Body of pancreas (tissue), 4 donors: ENCODE data around the gene AMACR. TPM values are rescaled to one million over a fixed set of nuclear protein-coding genes. Genes with fewer than 3 reads are reported as not detected.
"Not testable (repeated sequence)": the region's sequence is repeated elsewhere in the genome, so short reads cannot be mapped to it uniquely, and the experiment has no call there.

ENCODE experiments used
- ATAC-seq: fragments of 150-250 bp; one replicate; pipeline ENCODE4 v1.9.1; 2016
- DNase-seq, 4 donors: peaks; one replicate each; pipeline ENCODE4 v3.0.0-alpha.2; 2019
- H3K27ac ChIP-seq, 4 donors: fragments of 200-600 bp; sonication (generic); 1 replicate in 3 of 4; 2 replicates in 1 of 4; pipeline versions ENCODE4 v1.5.1 to v1.6.1; 2016 to 2019; ENCODE audit warnings: mild to moderate bottlenecking in 1 of 4, mixed read lengths in 1 of 4, moderate library complexity in 1 of 4
- H3K27me3 ChIP-seq, 2 donors: fragments of 200-600 bp; sonication (generic); one replicate each; pipeline ENCODE4 v1.6.0; 2016; ENCODE audit warnings: mild to moderate bottlenecking in 1 of 2
- H3K36me3 ChIP-seq, 2 donors: fragments of 200-600 bp; sonication (generic); replicated peaks in 1 of 2; 2 replicates each; pipeline ENCODE4 v1.5.1; 2016; ENCODE audit warnings: low read depth in 2 of 2; ENCODE audit not compliant: insufficient read depth in 1 of 2
- H3K4me1 ChIP-seq: fragments of 200-600 bp; sonication (generic); one replicate; pipeline ENCODE4 v1.6.0; 2016
- H3K4me3 ChIP-seq, 2 donors: fragments of 200-600 bp; sonication (generic); 1 replicate in 1 of 2; 2 replicates in 1 of 2; pipeline ENCODE4 v1.5.1; 2016 to 2019
- H3K9me3 ChIP-seq, 3 donors: fragments of 200-600 bp; sonication (generic); 1 replicate in 2 of 3; 2 replicates in 1 of 3; pipeline ENCODE4 v1.5.1; 2016
- POLR2A ChIP-seq, 3 donors: fragments of 450-650 bp; IDR thresholded peaks; one replicate each; pipeline ENCODE4 v1.6.1; 2016; ENCODE audit warnings: antibody characterized with exemption in 3 of 3, mild to moderate bottlenecking in 2 of 3
- WGBS, 2 donors: methylation state at CpG; one replicate each; pipeline ENCODE4 v1.1.5; 2017; 5-methylcytosine and 5-hydroxymethylcytosine counted together
- intact Hi-C: fragments of 100-400 bp; cut with DNase I; formaldehyde crosslinking; loops from one replicate; pipeline ENCODE4 v1.15.1; 2023
- total RNA-seq, 2 donors: library from RNA; depleted of rRNA; stranded (reverse); fragments of >200 nt; gene quantifications; one replicate each; pipeline ENCODE4 v1.1.0, GENCODE V29; 2016
- TF ChIP-seq, protein P1 (sequence below), 7 experiments: fragments of 450-650 bp in 4 of 7; fragments of 200-600 bp in 3 of 7; sonication (generic) in 3 of 7; IDR thresholded peaks; one replicate each; pipeline ENCODE4 v1.5.1; 2016 to 2019; ENCODE audit warnings: antibody characterized with exemption in 7 of 7

Gene AMACR
- total RNA-seq, 2 donors from 2014 or later: 5.4 to 7.3 TPM

DNA sequence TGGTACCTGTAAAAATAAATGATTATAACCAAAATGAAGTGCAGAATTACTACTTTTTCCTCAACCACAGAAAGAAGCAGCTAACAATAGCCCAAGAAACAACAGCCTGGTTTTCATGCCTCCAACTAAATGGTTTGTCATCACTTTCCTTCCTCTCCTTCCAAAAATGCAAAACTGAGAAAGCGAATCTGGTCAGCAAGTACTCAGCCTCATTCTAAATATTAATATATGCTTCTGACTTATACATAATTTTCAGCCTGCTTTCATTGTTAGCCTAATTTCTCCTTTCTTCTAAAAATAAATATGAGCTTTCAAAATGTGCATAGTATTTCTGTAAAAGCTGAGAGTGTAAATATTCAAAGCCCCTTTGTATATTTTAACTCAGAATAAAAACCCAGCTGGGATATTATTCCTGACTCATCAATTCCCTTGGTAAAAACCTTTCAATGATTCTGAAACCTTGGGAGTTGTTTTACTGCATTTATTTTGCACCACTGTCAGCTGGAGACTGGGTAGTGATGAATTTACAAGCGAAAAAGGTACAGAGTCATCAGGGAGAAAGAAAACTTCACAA lies 50.2 kb downstream of the AMACR start:
- Histone ChIP-seq H3K27me3 (no peaks in the 10 kb centered on the region), H3K9me3 (no peaks in the 10 kb centered on the region), H3K36me3 (no peaks in the 10 kb centered on the region), H3K4me1 (no peaks in the 10 kb centered on the region), H3K4me3 (no peak overlapping the region), H3K27ac (no peak overlapping the region)
- ATAC-seq: no peak
- TF ChIP-seq, protein P1, sequence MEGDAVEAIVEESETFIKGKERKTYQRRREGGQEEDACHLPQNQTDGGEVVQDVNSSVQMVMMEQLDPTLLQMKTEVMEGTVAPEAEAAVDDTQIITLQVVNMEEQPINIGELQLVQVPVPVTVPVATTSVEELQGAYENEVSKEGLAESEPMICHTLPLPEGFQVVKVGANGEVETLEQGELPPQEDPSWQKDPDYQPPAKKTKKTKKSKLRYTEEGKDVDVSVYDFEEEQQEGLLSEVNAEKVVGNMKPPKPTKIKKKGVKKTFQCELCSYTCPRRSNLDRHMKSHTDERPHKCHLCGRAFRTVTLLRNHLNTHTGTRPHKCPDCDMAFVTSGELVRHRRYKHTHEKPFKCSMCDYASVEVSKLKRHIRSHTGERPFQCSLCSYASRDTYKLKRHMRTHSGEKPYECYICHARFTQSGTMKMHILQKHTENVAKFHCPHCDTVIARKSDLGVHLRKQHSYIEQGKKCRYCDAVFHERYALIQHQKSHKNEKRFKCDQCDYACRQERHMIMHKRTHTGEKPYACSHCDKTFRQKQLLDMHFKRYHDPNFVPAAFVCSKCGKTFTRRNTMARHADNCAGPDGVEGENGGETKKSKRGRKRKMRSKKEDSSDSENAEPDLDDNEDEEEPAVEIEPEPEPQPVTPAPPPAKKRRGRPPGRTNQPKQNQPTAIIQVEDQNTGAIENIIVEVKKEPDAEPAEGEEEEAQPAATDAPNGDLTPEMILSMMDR (IDR thresholded peaks at IDR 0.05): no peak
- no peak for TF ChIP-seq POLR2A (IDR thresholded peaks at IDR 0.05)
- no peak for DNase-seq
- 63 to 67% methylated on average over 2 of the region's 2 CpGs for WGBS, 2 donors
- intact Hi-C loops: no loop called here

DNA sequence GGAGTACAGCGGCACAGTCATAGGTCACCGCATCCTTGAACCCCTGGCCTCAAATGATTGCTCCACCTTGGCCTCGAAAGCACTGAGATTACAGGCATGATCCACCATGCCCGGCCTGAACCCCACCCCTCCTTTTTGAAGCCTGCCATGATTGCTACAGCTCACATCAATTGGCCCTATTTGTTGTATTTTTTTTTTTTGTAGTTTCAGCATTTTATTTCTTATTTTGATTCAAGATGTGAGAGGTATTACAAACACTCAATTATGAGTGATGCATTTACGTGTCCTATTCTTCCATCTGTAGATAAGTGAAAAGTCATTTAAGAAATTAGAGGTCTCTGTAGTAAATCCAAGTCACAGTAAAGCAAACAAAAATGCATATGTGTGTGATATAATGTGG lies 55.7 kb downstream of the AMACR start:
- H3K4me3 ChIP-seq, H3K27me3 ChIP-seq, ATAC-seq, H3K4me1 ChIP-seq, intact Hi-C loops, H3K9me3 ChIP-seq, H3K36me3 ChIP-seq, DNase-seq, H3K27ac ChIP-seq: not testable (repeated sequence)
- 68 to 79% methylated on average over 5 of the region's 5 CpGs for WGBS, 2 donors

DNA sequence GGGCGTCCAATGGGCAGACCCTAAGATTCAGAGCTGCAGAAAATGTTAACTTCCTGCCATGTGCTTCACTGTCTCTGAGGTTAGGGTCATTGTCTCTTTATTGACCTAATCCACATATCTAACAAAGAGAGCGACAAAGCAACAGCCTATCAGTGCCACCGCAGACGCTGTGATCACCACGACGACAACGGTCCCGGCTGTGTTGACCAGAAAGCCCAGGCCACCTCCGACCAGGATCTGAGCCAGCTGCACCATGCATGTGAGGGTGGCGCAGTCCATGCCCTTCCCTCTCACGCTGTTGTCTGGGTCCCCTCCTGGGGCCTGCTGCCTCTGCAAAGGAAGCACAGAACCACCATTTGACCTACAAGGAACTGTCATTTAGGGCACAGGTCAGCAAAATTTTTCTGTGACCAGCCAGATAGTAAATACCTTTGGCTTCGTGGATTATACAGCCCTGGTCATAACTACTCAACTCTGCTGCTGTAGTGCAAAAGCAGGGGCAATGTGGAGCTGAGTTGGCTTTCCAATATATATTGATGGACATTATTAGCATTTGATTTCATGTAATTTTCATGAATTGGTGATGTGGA lies 63.2 kb downstream of the AMACR start:
- DNase-seq: no peak
- Histone ChIP-seq H3K27me3 (no peaks in the 10 kb centered on the region), H3K9me3 (no peaks in the 10 kb centered on the region), H3K27ac (no peak overlapping the region), H3K4me1 (no peaks in the 10 kb centered on the region), H3K4me3 (no peak overlapping the region), H3K36me3 (no peaks in the 10 kb centered on the region)
- 46 to 52% methylated on average over 12 of the region's 12 CpGs for WGBS, 2 donors
- ATAC-seq: no peak
- no peak for TF ChIP-seq POLR2A (IDR thresholded peaks at IDR 0.05)
- TF ChIP-seq, protein P1 (IDR thresholded peaks at IDR 0.05): no peak
- intact Hi-C loops: no loop called here

DNA sequence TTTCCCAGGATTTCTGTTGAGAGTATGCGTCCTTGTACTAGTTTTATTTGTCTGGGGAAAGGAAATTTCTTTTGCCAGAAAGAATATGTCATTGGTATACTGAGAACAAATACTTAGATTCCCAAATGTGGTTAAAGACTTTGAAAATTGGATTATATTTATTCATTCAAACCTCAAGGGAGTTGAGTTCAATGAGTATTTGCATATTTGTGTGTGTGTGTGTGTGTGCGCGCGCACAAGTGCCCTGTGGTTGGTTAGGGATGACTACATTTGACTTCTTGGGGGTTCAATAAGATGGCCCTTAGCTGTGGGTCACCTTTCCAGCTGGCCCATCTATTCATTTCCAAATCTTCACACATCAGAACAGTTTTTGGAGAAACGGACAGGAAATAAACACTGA lies 66.8 kb downstream of the AMACR start:
- TF ChIP-seq, protein P1 (IDR thresholded peaks at IDR 0.05): no peak
- TF ChIP-seq POLR2A (IDR thresholded peaks at IDR 0.05): no peak
- Histone ChIP-seq H3K27me3 (peaks cover 0 to 11% of the 10 kb centered on the region in 2 donors), H3K27ac (no peak overlapping the region), H3K9me3 (no peaks in the 10 kb centered on the region), H3K36me3 (no peaks in the 10 kb centered on the region), H3K4me1 (peaks cover 17% of the 10 kb centered on the region), H3K4me3 (no peak overlapping the region)
- WGBS, 2 donors: 72 to 75% methylated on average over 5 of the region's 5 CpGs
- ATAC-seq (no peak), DNase-seq (no peak)
- intact Hi-C loops: no loop called here

- Histone ChIP-seq H3K9me3 (no peaks in the 10 kb centered on the region), H3K4me3 (no peak overlapping the region), H3K4me1 (peaks cover 22% of the 10 kb centered on the region), H3K27me3 (peaks cover 0 to 11% of the 10 kb centered on the region in 2 donors), H3K36me3 (no peaks in the 10 kb centered on the region), H3K27ac (no peak overlapping the region)
- TF ChIP-seq POLR2A (IDR thresholded peaks at IDR 0.05): no peak
- TF ChIP-seq, protein P1 (IDR thresholded peaks at IDR 0.05): no peak
- intact Hi-C loops: no loop called here
- WGBS, 2 donors: 50 to 59% methylated on average over 8 of the region's 8 CpGs
- ATAC-seq: no peak
- DNase-seq: no peak
These were observed 68.1 kb downstream of the AMACR start for GRCh38 chr5:33939556-33940262.
